Caco-2 (cell line): ENCODE results near the gene EPHB2. TPM values are rescaled to one million over a fixed set of nuclear protein-coding genes. Genes with fewer than 3 reads are reported as not detected.

Experiments
- BruUV-seq: library from RNA; stranded (reverse); fragments of 400-500 nt; replicated peaks from 2 replicates; lab custom pipeline; 2021; lab: Mats Ljungman, UMichigan
- CTCF ChIA-PET: fragments of 300-600 bp; sonication (Branson Sonifier 250); formaldehyde crosslinking; loops from one replicate; lab custom pipeline; 2022; ENCODE audit warnings: antibody characterized with exemption; lab: Charles Lee
- POLR2A ChIA-PET: fragments of 300-600 bp; sonication (Branson Sonifier 250); formaldehyde crosslinking; loops from one replicate; lab custom pipeline; 2022; ENCODE audit warnings: antibody characterized with exemption; lab: Charles Lee
- DNase-seq, 2 experiments: peaks; one replicate each; pipeline versions ENCODE4 v3.0.0 to v3.0.0-alpha.2; 2020 to 2022
- H3K27me3 ChIP-seq: replicated peaks from 2 replicates; pipeline ENCODE4 v1.6.0; 2011; ENCODE audit warnings: low read length; ENCODE audit not compliant: control insufficient read depth, insufficient read depth
- H3K36me3 ChIP-seq: 2 replicates; pipeline ENCODE4 v1.5.1; 2011; ENCODE audit warnings: low read length; ENCODE audit not compliant: control insufficient read depth, insufficient read depth
- H3K4me1 ChIP-seq: fragments of 250-450 bp; sonication (Bioruptor Pico); 2 replicates; pipeline ENCODE4 v1.5.1; 2020; ENCODE audit warnings: mild to moderate bottlenecking
- H3K4me3 ChIP-seq: 2 replicates; pipeline ENCODE4 v1.5.1; 2011; ENCODE audit warnings: low read depth, mild to moderate bottlenecking, control low read depth, low read length
- H3K9me3 ChIP-seq: fragments of 250-450 bp; sonication (Bioruptor Pico); 2 replicates; pipeline ENCODE4 v1.5.1; 2020; ENCODE audit warnings: mild to moderate bottlenecking, moderate library complexity
- H3K27ac Mint-ChIP-seq: one replicate; pipeline ENCODE4 v1.8.0; 2022; ENCODE audit warnings: mixed read lengths; ENCODE audit not compliant: unreplicated experiment
- H3K27me3 Mint-ChIP-seq: one replicate; pipeline ENCODE4 v1.8.0; 2022; ENCODE audit warnings: mixed read lengths; ENCODE audit not compliant: insufficient read depth, unreplicated experiment
- H3K36me3 Mint-ChIP-seq: one replicate; pipeline ENCODE4 v1.8.0; 2022; ENCODE audit warnings: mild to moderate bottlenecking, mixed read lengths; ENCODE audit not compliant: insufficient read depth, unreplicated experiment
- H3K4me1 Mint-ChIP-seq: one replicate; pipeline ENCODE4 v1.8.0; 2022; ENCODE audit warnings: low read depth, mixed read lengths; ENCODE audit not compliant: unreplicated experiment
- H3K4me3 Mint-ChIP-seq: one replicate; pipeline ENCODE4 v1.8.0; 2022; ENCODE audit warnings: mild to moderate bottlenecking, moderate library complexity, mixed read lengths; ENCODE audit not compliant: unreplicated experiment
- H3K9me3 Mint-ChIP-seq: one replicate; pipeline ENCODE4 v1.8.0; 2022; ENCODE audit warnings: mixed read lengths; ENCODE audit not compliant: unreplicated experiment
- intact Hi-C: fragments of 100-400 bp; cut with micrococcal nuclease; formaldehyde crosslinking; loops from one replicate; pipeline ENCODE4 v1.10.0; 2022; ENCODE audit not compliant: unreplicated experiment
- total RNA-seq: library from RNA; stranded (reverse); gene quantifications from 2 replicates; pipeline ENCODE4 v1.2.3, GENCODE V29; 2022
- TF ChIP-seq, protein P1 (sequence below), 2 experiments: fragments of 200-600 bp in 1 of 2; IDR thresholded peaks; 1 replicate in 1 of 2; 2 replicates in 1 of 2; pipeline versions ENCODE4 v1.5.1 to v1.8.0; 2011 to 2022; ENCODE audit warnings: antibody characterized with exemption in 1 of 2, control low read depth in 1 of 2, inconsistent platforms in 1 of 2, low read depth in 1 of 2, low read length in 1 of 2, mild to moderate bottlenecking in 1 of 2, moderate library complexity in 1 of 2; ENCODE audit not compliant: insufficient read depth in 1 of 2, severe bottlenecking in 1 of 2, unreplicated experiment in 1 of 2

Gene EPHB2
- total RNA-seq, 1 experiment from 2014 or later, result 30.1 TPM

DNA sequence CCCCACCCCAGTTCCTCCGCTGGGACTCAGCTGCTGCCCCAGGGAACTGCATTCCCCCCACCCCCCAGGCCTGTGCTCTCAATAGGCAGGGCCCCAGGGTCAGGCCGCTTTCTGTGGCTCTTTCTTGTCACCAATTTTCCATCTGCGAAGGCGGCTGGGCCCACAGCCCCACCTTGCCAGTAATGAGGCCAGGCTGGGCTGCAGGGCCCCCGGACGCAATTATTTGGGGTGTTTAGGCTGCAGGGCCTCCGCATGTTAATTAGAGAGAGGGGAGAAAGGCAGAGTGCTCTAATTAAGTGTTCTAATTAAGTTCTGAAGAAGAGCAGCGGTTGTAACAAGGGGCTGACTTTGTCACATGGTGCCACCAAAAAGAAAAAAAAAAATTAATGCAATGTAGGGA, 71.8 kb downstream of the EPHB2 start:
- no peaks in the 10 kb centered on the region for H3K9me3 Mint-ChIP-seq
- BruUV-seq, result no TSS peak
- Histone ChIP-seq H3K4me3 (no peak overlapping the region), H3K27me3 (no peaks in the 10 kb centered on the region), H3K4me1 (no peaks in the 10 kb centered on the region), H3K36me3 (no peaks in the 10 kb centered on the region; the same call in 1 of the 2 replicates), H3K9me3 (no peaks in the 10 kb centered on the region)
- ChIA-PET CTCF (no interaction called here), POLR2A (no interaction called here)
- intact Hi-C loops, result no loop called here
- no peak for DNase-seq
- no peaks in the 10 kb centered on the region for H3K36me3 Mint-ChIP-seq
- H3K4me1 Mint-ChIP-seq, result no peaks in the 10 kb centered on the region
- TF ChIP-seq, protein P1, sequence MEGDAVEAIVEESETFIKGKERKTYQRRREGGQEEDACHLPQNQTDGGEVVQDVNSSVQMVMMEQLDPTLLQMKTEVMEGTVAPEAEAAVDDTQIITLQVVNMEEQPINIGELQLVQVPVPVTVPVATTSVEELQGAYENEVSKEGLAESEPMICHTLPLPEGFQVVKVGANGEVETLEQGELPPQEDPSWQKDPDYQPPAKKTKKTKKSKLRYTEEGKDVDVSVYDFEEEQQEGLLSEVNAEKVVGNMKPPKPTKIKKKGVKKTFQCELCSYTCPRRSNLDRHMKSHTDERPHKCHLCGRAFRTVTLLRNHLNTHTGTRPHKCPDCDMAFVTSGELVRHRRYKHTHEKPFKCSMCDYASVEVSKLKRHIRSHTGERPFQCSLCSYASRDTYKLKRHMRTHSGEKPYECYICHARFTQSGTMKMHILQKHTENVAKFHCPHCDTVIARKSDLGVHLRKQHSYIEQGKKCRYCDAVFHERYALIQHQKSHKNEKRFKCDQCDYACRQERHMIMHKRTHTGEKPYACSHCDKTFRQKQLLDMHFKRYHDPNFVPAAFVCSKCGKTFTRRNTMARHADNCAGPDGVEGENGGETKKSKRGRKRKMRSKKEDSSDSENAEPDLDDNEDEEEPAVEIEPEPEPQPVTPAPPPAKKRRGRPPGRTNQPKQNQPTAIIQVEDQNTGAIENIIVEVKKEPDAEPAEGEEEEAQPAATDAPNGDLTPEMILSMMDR (IDR thresholded peaks at IDR 0.05; ENCODE audit: insufficient read depth in 1 of 2, low read depth in 1 of 2, low read length in 1 of 2, severe bottlenecking in 1 of 2, unreplicated experiment in 1 of 2), result no peak
- no peak overlapping the region for H3K4me3 Mint-ChIP-seq
- H3K27ac Mint-ChIP-seq, result no peak overlapping the region
- H3K27me3 Mint-ChIP-seq, result no peaks in the 10 kb centered on the region

DNA sequence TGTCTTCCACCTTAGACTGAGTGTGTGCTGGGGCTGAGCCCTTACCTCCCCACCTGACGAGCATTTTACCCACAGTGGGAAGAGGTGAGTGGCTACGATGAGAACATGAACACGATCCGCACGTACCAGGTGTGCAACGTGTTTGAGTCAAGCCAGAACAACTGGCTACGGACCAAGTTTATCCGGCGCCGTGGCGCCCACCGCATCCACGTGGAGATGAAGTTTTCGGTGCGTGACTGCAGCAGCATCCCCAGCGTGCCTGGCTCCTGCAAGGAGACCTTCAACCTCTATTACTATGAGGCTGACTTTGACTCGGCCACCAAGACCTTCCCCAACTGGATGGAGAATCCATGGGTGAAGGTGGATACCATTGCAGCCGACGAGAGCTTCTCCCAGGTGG, 73.7 kb downstream of the EPHB2 start:
- H3K27me3 ChIP-seq, result no peaks in the 10 kb centered on the region
- POLR2A ChIA-PET, result no interaction called here
- no peaks in the 10 kb centered on the region for H3K9me3 ChIP-seq
- no peak for DNase-seq
- Mint-ChIP-seq H3K27me3 (no peaks in the 10 kb centered on the region), H3K4me1 (peaks cover 2% of the 10 kb centered on the region), H3K36me3 (no peaks in the 10 kb centered on the region), H3K4me3 (no peak overlapping the region), H3K9me3 (no peaks in the 10 kb centered on the region), H3K27ac (no peak overlapping the region)
- TF ChIP-seq, protein P1 (IDR thresholded peaks at IDR 0.05; ENCODE audit: insufficient read depth in 1 of 2, low read depth in 1 of 2, low read length in 1 of 2, severe bottlenecking in 1 of 2, unreplicated experiment in 1 of 2), result no peak
- no peak overlapping the region for H3K4me3 ChIP-seq
- CTCF ChIA-PET, result no interaction called here
- H3K36me3 ChIP-seq, result no peaks in the 10 kb centered on the region; the same call in 1 of the 2 replicates
- intact Hi-C loops, result no loop called here
- H3K4me1 ChIP-seq, result no peaks in the 10 kb centered on the region
- BruUV-seq, result no TSS peak

DNA sequence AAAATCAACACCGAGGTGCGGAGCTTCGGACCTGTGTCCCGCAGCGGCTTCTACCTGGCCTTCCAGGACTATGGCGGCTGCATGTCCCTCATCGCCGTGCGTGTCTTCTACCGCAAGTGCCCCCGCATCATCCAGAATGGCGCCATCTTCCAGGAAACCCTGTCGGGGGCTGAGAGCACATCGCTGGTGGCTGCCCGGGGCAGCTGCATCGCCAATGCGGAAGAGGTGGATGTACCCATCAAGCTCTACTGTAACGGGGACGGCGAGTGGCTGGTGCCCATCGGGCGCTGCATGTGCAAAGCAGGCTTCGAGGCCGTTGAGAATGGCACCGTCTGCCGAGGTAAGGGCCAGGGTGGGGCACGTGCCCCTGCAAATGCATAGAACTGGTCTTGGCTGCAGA, 74.1 kb downstream of the EPHB2 start:
- Mint-ChIP-seq H3K27me3 (no peaks in the 10 kb centered on the region), H3K27ac (no peak overlapping the region), H3K4me1 (peaks cover 6% of the 10 kb centered on the region), H3K4me3 (no peak overlapping the region), H3K36me3 (no peaks in the 10 kb centered on the region), H3K9me3 (no peaks in the 10 kb centered on the region)
- DNase-seq, result no peak
- ChIA-PET POLR2A (no interaction called here), CTCF (no interaction called here)
- TF ChIP-seq, protein P1 (IDR thresholded peaks at IDR 0.05; ENCODE audit: insufficient read depth in 1 of 2, low read depth in 1 of 2, low read length in 1 of 2, severe bottlenecking in 1 of 2, unreplicated experiment in 1 of 2), result no peak
- Histone ChIP-seq H3K9me3 (no peaks in the 10 kb centered on the region), H3K36me3 (no peaks in the 10 kb centered on the region; the same call in 1 of the 2 replicates), H3K4me1 (no peaks in the 10 kb centered on the region), H3K4me3 (no peak overlapping the region), H3K27me3 (no peaks in the 10 kb centered on the region)
- intact Hi-C loops, result no loop called here
- no TSS peak for BruUV-seq
